K562 (cell line): ENCODE data around the gene BCAR1. TPM values are rescaled to one million over a fixed set of nuclear protein-coding genes. Genes with fewer than 3 reads are reported as not detected.
"Not testable (repeated sequence)": the region's sequence is repeated elsewhere in the genome, so short reads cannot be mapped to it uniquely, and the experiment has no call there.

Experiments
- ATAC-seq: fragments of 200-7000 bp; cut with Tn5 transposase; 3 replicates; pipeline ENCODE4 v1.9.1; 2020; ENCODE audit warnings: moderate library complexity
- BruUV-seq: library from RNA; stranded (reverse); fragments of 400-500 nt; replicated peaks from 2 replicates; lab custom pipeline; 2021; lab: Mats Ljungman, UMichigan
- CTCF ChIA-PET: fragments of 300-600 bp; formaldehyde crosslinking; extraction: SDS; loops from one replicate; lab custom pipeline; 2021; ENCODE audit warnings: low intra/inter-chr PET ratio; lab: Yijun Ruan, JAX
- POLR2A ChIA-PET: fragments of 300-600, 350-650 bp; sonication (Branson Sonifier 250); formaldehyde crosslinking; extraction: SDS; loops from one replicate; lab custom pipeline; 2021; ENCODE audit warnings: antibody characterized with exemption, inconsistent platforms; lab: Yijun Ruan, JAX
- DNase-seq, 4 experiments: peaks; one replicate each; pipeline versions ENCODE4 v3.0.0 to v3.0.0-alpha.2; 2011 to 2018; ENCODE audit warnings: low spot score in 3 of 4, mixed read lengths in 3 of 4; ENCODE audit errors: extremely low read depth in 1 of 4
- FAIRE-seq: peaks from 2 replicates; lab custom pipeline; 2011; peaks lifted over from hg19 to GRCh38; lab: Jason Lieb, UNC
- H2AFZ ChIP-seq: 2 replicates; pipeline ENCODE4 v1.6.0; 2011; ENCODE audit warnings: low read depth, low read length, control low read depth, inconsistent platforms
- H3K27ac ChIP-seq: fragments of 200-600 bp; 3 replicates; pipeline ENCODE4 v1.8.0; 2011; ENCODE audit warnings: low read depth, mild to moderate bottlenecking, control low read depth, inconsistent platforms, low read length, moderate library complexity, mixed read lengths; ENCODE audit errors: extremely low read depth
- H3K27me3 ChIP-seq, 2 experiments: fragments of 300-600 bp in 1 of 2; 2 replicates in 1 of 2; 3 replicates in 1 of 2; pipeline versions ENCODE4 v1.6.0 to v1.8.0; 2011; ENCODE audit warnings: inconsistent platforms in 2 of 2, low read length in 2 of 2, mild to moderate bottlenecking in 1 of 2, mixed read lengths in 1 of 2, moderate library complexity in 1 of 2; ENCODE audit not compliant: control insufficient read depth in 2 of 2, insufficient read depth in 2 of 2
- H3K36me3 ChIP-seq: fragments of 300-600 bp; 3 replicates; pipeline ENCODE4 v1.8.0; 2011; ENCODE audit warnings: mild to moderate bottlenecking, low read length, inconsistent platforms; ENCODE audit not compliant: control insufficient read depth, insufficient read depth
- H3K4me1 ChIP-seq, 2 experiments: fragments of 200-600 bp in 1 of 2; replicated peaks in 1 of 2; 2 replicates in 1 of 2; 3 replicates in 1 of 2; pipeline versions ENCODE4 v1.5.1 to v1.8.0; 2011; ENCODE audit warnings: inconsistent platforms in 2 of 2, low read length in 2 of 2, mild to moderate bottlenecking in 1 of 2, mixed read lengths in 1 of 2, moderate library complexity in 1 of 2; ENCODE audit not compliant: control insufficient read depth in 2 of 2, insufficient read depth in 2 of 2
- H3K4me2 ChIP-seq: 2 replicates; pipeline ENCODE4 v1.6.1; 2011; ENCODE audit warnings: low read length, control low read depth, inconsistent platforms, mixed read lengths; ENCODE audit not compliant: insufficient read depth
- H3K4me3 ChIP-seq: fragments of 200-600 bp; sonication (generic), shearing (Covaris generic); 2 replicates; pipeline ENCODE4 v1.5.1; 2016; ENCODE audit warnings: control low read depth, inconsistent platforms
- H3K79me2 ChIP-seq: fragments of 200-600 bp; 3 replicates; pipeline ENCODE4 v1.8.0; 2011; ENCODE audit warnings: low read length, inconsistent platforms; ENCODE audit not compliant: control insufficient read depth, insufficient read depth
- H3K9ac ChIP-seq, 2 experiments: 2 replicates each; pipeline versions ENCODE4 v1.6.0 to v1.6.1; 2011; ENCODE audit warnings: low read depth in 2 of 2, low read length in 2 of 2, control low read depth in 1 of 2, inconsistent platforms in 1 of 2, mild to moderate bottlenecking in 1 of 2, mixed read lengths in 1 of 2; ENCODE audit not compliant: insufficient read depth in 1 of 2
- H3K9me1 ChIP-seq: one replicate; pipeline ENCODE4 v1.6.0; 2011; ENCODE audit warnings: inconsistent platforms, mild to moderate bottlenecking, low read length, moderate library complexity; ENCODE audit not compliant: control insufficient read depth, insufficient read depth
- H3K9me3 ChIP-seq: replicated peaks from 2 replicates; pipeline ENCODE4 v1.5.1; 2011; ENCODE audit warnings: low read depth, low read length, inconsistent platforms; ENCODE audit not compliant: control insufficient read depth, insufficient read depth
- H4K20me1 ChIP-seq: replicated peaks from 2 replicates; pipeline ENCODE4 v1.6.1; 2011; ENCODE audit warnings: low read length, inconsistent platforms, mixed read lengths; ENCODE audit not compliant: control insufficient read depth, insufficient read depth
- CREM ChIP-seq: IDR thresholded peaks from 2 replicates; pipeline ENCODE4 v1.6.1; 2014; ENCODE audit warnings: antibody characterized with exemption, low read depth
- DEAF1 ChIP-seq: fragments of 450-650 bp; formaldehyde crosslinking; IDR thresholded peaks from 2 replicates; pipeline ENCODE4 v1.4.0; 2020; ENCODE audit warnings: mild to moderate bottlenecking, moderate library complexity
- HDAC3 ChIP-seq: fragments of 450-650 bp; IDR thresholded peaks from 2 replicates; pipeline ENCODE4 v1.6.1; 2018; ENCODE audit warnings: borderline replicate concordance, mild to moderate bottlenecking, moderate library complexity; ENCODE audit not compliant: partially characterized antibody
- STAT5A ChIP-seq: IDR thresholded peaks from 2 replicates; pipeline ENCODE4 v1.6.1; 2012; ENCODE audit warnings: low read length, inconsistent platforms, borderline replicate concordance
- TAF15 ChIP-seq: fragments of 200-400 bp; formaldehyde crosslinking; IDR thresholded peaks from 2 replicates; pipeline ENCODE4 v1.6.1; 2017; ENCODE audit warnings: mild to moderate bottlenecking, low read depth, low read length, moderate library complexity
- WGBS: fragments of 100-300 bp; shearing (Covaris generic); methylation state at CpG from one replicate; pipeline ENCODE4 v1.1.6; 2016; ENCODE audit warnings: low coverage, mixed read lengths; ENCODE audit not compliant: insufficient coverage; ENCODE audit errors: missing lambda C conversion rate; 5-methylcytosine and 5-hydroxymethylcytosine counted together
- in situ Hi-C: fragments of 300-500 bp; cut with MboI; formaldehyde crosslinking; loops from 4 replicates; pipeline ENCODE4 v1.15.0; 2018; ENCODE audit warnings: inconsistent platforms, mixed read lengths
- intact Hi-C: fragments of 100-400 bp; cut with micrococcal nuclease; formaldehyde crosslinking; loops from 2 replicates; pipeline ENCODE4 v1.14.2; 2022
- polyA plus RNA-seq, 8 experiments: library from polyadenylated mRNA; depleted of rRNA in 4 of 8; stranded (reverse) in 5 of 8; unstranded in 3 of 8; fragments of >200 nt; fragmentation: Nextera tagmentation in 2 of 8; fragmentation: Illumina TruSeq in 1 of 8; extraction: Ambion mirVana in 2 of 8; extraction: Trizol in 1 of 8; gene quantifications; 2 replicates each; pipeline versions ENCODE4 v1.2.1 to v1.2.3, GENCODE V29; 2011 to 2014; ENCODE audit warnings: inconsistent platforms in 1 of 8, missing spikeins in 1 of 8
- total RNA-seq, 7 experiments: library from RNA; depleted of rRNA in 6 of 7; stranded (reverse); fragments of >200 nt in 6 of 7; fragmentation: Illumina TruSeq in 2 of 7; extraction: Trizol in 2 of 7; gene quantifications; 2 replicates each; pipeline versions ENCODE4 v1.2.1 to v1.2.3, GENCODE V29; 2011 to 2021; ENCODE audit warnings: low replicate concordance in 1 of 7

BCAR1 gene
- total and polyA plus RNA-seq, 9 of the 15 experiments (the other 6 are each of a cell fraction or from before 2014, with no cell fraction given) = 0.10 to 26.3 (median 3.6) TPM

DNA sequence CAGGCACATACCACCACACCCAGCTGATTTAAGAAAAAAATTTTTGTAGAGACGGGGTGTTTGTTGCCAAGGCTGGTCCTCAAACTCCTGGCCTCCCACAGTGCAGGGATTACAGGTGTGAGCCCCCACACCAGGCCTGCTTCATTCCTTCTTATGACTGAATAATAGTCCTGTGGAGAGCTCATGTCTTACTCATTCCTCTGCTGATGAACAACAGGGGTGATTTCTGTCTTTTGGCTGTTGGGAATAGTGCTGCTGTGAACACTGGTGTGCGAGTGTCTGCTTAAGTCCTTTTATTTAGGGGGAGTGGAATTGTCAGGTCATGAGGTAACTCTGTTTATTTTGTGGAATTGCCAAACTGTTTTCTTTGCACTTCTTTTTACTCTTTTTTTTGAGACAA, 35.3 kb downstream of the BCAR1 start (continued):
- TF ChIP-seq DEAF1 (CRISPR knock-in tag) = no peak
- no peak for TF ChIP-seq TAF15
- no peak for TF ChIP-seq STAT5A
- no peak for TF ChIP-seq HDAC3
- no peak for TF ChIP-seq CREM

DNA sequence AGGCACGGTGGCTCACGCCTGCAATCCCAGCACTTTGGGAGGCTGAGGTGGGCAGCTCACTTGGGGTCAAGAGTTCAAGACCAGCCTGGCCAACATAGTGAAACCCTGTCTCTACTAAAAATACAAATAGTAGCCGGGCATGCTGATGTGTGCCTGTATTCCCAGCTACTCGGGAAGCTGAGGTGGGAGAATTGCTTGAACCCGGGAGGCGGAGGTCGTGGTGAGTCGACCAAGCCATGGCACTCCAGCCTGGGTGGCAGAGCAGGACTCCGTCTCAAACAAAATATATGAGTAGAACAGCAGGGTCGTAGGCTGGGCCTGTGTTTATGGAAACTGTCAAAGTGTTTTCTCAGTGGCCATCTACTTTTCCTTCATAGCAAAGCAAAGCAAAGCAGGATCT, 40.1 kb downstream of the BCAR1 start:
- H3K9ac ChIP-seq, H4K20me1 ChIP-seq, H3K27ac ChIP-seq, H3K36me3 ChIP-seq, H3K9me3 ChIP-seq, ATAC-seq, H3K4me2 ChIP-seq, intact Hi-C loops, H3K79me2 ChIP-seq, H3K4me3 ChIP-seq, DNase-seq, H3K9me1 ChIP-seq, BruUV-seq, CTCF ChIA-PET, FAIRE-seq, H2AFZ ChIP-seq: not testable (repeated sequence)
- in situ Hi-C loops = loop anchor here (25.0 kb wide), 1 partner anchor 1976 kb away; the partner anchor contains the start of genes MON1B and SYCE1L
- peaks cover 0 to 17% of the 10 kb centered on the region in 2 experiments; a peak in 2 of 5 replicates for H3K4me1 ChIP-seq
- POLR2A ChIA-PET = interaction anchor here (0.6 to 1.6 kb wide), 2 partner anchors 16 to 426 kb away, joined by 3 to 5 read pairs; no protein-coding TSS in a partner anchor
- H3K27me3 ChIP-seq = peaks cover 42 to 78% of the 10 kb centered on the region in 2 experiments
- WGBS = 7% methylated on average over 10 of the region's 10 CpGs
